Heart left ventricle (tissue), 13 donors: ENCODE measurements around the gene MITF.

Experiments
- POLR2A ChIP-seq, 2 donors: fragments of 450-650 bp; IDR thresholded peaks; one replicate each; pipeline ENCODE4 v1.6.1; 2017; ENCODE audit warnings: antibody characterized with exemption in 2 of 2, mild to moderate bottlenecking in 2 of 2, moderate library complexity in 2 of 2
- TF ChIP-seq, protein P1 (sequence below), 12 donors: fragments of 200-600 bp; sonication (generic) in 4 of 12; IDR thresholded peaks; one replicate each; pipeline versions ENCODE4 v1.5.0 to v1.8.0; 2018 to 2022; ENCODE audit warnings: antibody characterized with exemption in 12 of 12, mild to moderate bottlenecking in 5 of 12
- donor health status: ischemic (EF 13 %, LVEDD 7.1; RV severe dilation, severe dysfunction).
- donor health status: DM: no; HTN: yes; CAD: no.
- donor health status: DM: no; HTN: no; CAD: no.
- donor health status: ischemic (EF 25% LVEDD 6.9; RV normal size, moderate dysfunction).
- donor health status: ischemic (EF 25% LVEDD 5.7; RV mildly dilated, moderate dysfunction).
- donor health status: ischemic (EF 35%, LVEDD 5.7; RV mildly dilated, moderate dysfunction).
- donor health status: nonischemic (EF 11% LVEDD 7.7; RV severe dilation, severe dysfunction).
- donor health status: DM: yes; HTN: yes; CAD: no.
- donor health status: PGD.
- donor health status: ischemic (EF 29% LVEDD 5.4; RV normal size, mild dysfunction).
- donor health status: nonischemic (EF 23%, LVEDD 6.1; RV moderate dilation, normal function).

DNA sequence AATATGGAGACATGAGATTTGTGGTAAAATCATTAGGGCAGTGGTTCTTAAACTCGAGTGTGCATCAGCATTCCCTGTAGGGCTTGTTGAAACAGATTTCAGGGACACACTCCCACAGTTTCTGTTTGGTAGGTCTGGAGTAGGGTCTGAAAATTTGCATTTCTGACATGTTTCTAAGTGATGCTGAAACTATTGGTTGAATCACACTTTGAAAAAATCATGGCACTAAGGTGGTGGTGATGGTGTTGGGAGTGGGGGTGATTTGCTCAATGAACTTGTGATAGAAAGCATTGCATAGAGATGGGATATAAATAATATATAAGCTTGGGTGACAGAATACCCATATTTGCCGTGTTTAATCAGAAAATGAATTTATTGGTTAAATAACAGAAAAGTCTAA is 11.3 kb downstream of the MITF start:
- TF ChIP-seq, protein P1, sequence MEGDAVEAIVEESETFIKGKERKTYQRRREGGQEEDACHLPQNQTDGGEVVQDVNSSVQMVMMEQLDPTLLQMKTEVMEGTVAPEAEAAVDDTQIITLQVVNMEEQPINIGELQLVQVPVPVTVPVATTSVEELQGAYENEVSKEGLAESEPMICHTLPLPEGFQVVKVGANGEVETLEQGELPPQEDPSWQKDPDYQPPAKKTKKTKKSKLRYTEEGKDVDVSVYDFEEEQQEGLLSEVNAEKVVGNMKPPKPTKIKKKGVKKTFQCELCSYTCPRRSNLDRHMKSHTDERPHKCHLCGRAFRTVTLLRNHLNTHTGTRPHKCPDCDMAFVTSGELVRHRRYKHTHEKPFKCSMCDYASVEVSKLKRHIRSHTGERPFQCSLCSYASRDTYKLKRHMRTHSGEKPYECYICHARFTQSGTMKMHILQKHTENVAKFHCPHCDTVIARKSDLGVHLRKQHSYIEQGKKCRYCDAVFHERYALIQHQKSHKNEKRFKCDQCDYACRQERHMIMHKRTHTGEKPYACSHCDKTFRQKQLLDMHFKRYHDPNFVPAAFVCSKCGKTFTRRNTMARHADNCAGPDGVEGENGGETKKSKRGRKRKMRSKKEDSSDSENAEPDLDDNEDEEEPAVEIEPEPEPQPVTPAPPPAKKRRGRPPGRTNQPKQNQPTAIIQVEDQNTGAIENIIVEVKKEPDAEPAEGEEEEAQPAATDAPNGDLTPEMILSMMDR (IDR thresholded peaks at IDR 0.05), result no peak
- no peak for TF ChIP-seq POLR2A (IDR thresholded peaks at IDR 0.05)
